WTC11 (cell line): ENCODE data around the gene TRIM69. TPM values are rescaled to one million over a fixed set of nuclear protein-coding genes. Genes with fewer than 3 reads are reported as not detected.

ENCODE experiments used
- ATAC-seq: fragments of 200-7000 bp; cut with Tn5 transposase; 2 replicates; pipeline ENCODE4 v1.10.0; 2021; ENCODE audit warnings: mild to moderate bottlenecking, moderate library complexity
- CTCF ChIA-PET: fragments of 300-600 bp; sonication (Branson Sonifier 250); formaldehyde crosslinking; loops from one replicate; lab custom pipeline; 2021; ENCODE audit warnings: antibody characterized with exemption; lab: Charles Lee
- POLR2A ChIA-PET: fragments of 350-600 bp; sonication (Branson Sonifier 250); formaldehyde crosslinking; loops from one replicate; lab custom pipeline; 2021; ENCODE audit warnings: antibody characterized with exemption; lab: Charles Lee
- DNase-seq: peaks from one replicate; pipeline ENCODE4 v3.0.0; 2021; ENCODE audit warnings: low spot score
- H3K27ac Mint-ChIP-seq: 2 replicates; pipeline ENCODE4 v1.8.0; 2021; ENCODE audit warnings: mixed read lengths
- H3K27me3 Mint-ChIP-seq: 2 replicates; pipeline ENCODE4 v1.8.0; 2021; ENCODE audit warnings: low read depth, mild to moderate bottlenecking, moderate library complexity, mixed read lengths
- H3K36me3 Mint-ChIP-seq: 2 replicates; pipeline ENCODE4 v1.8.0; 2021; ENCODE audit warnings: mixed read lengths
- H3K4me1 Mint-ChIP-seq: 2 replicates; pipeline ENCODE4 v1.8.0; 2022; ENCODE audit warnings: mixed read lengths
- H3K4me3 Mint-ChIP-seq: 2 replicates; pipeline ENCODE4 v1.8.0; 2021; ENCODE audit warnings: mild to moderate bottlenecking, moderate library complexity, mixed read lengths
- H3K9me3 Mint-ChIP-seq: 2 replicates; pipeline ENCODE4 v1.8.0; 2021; ENCODE audit warnings: mixed read lengths
- ATF3 ChIP-seq: sonication (generic); formaldehyde crosslinking; conservative IDR thresholded peaks from 2 replicates; pipeline ENCODE4 v1.8.1; 2022; ENCODE audit warnings: mild to moderate bottlenecking, missing genetic modification reagents
- CREM ChIP-seq: sonication (generic); formaldehyde crosslinking; IDR thresholded peaks from 2 replicates; pipeline ENCODE4 v1.8.1; 2022; ENCODE audit warnings: mild to moderate bottlenecking, missing genetic modification reagents, moderate library complexity
- E2F1 ChIP-seq: sonication (generic); formaldehyde crosslinking; IDR thresholded peaks from 2 replicates; pipeline ENCODE4 v1.8.0; 2022; ENCODE audit warnings: mild to moderate bottlenecking, missing genetic modification reagents
- ELF4 ChIP-seq: sonication (generic); formaldehyde crosslinking; IDR thresholded peaks from 2 replicates; pipeline ENCODE4 v1.8.1; 2022; ENCODE audit warnings: low read depth, mild to moderate bottlenecking, moderate library complexity, missing genetic modification reagents
- EMX1 ChIP-seq: fragments of 250-450 bp; sonication (Bioruptor Pico); IDR thresholded peaks from 2 replicates; pipeline ENCODE4 v1.8.0; 2021; ENCODE audit warnings: mild to moderate bottlenecking
- ESRRA ChIP-seq: sonication (generic); formaldehyde crosslinking; IDR thresholded peaks from 2 replicates; pipeline ENCODE4 v1.8.1; 2022; ENCODE audit warnings: mild to moderate bottlenecking, missing genetic modification reagents, borderline replicate concordance
- FOXJ3 ChIP-seq: sonication (generic); formaldehyde crosslinking; IDR thresholded peaks from 2 replicates; pipeline ENCODE4 v1.9.0; 2021; ENCODE audit warnings: missing genetic modification reagents, mild to moderate bottlenecking, borderline replicate concordance
- GABPB1 ChIP-seq: sonication (generic); formaldehyde crosslinking; IDR thresholded peaks from 2 replicates; pipeline ENCODE4 v1.8.1; 2023; ENCODE audit warnings: mild to moderate bottlenecking, missing genetic modification reagents
- GTF2I ChIP-seq: fragments of 250-450 bp; sonication (Bioruptor Pico); conservative IDR thresholded peaks from 2 replicates; pipeline ENCODE4 v1.4.0; 2021; ENCODE audit warnings: mild to moderate bottlenecking
- IRF2 ChIP-seq: sonication (generic); formaldehyde crosslinking; IDR thresholded peaks from 2 replicates; pipeline ENCODE4 v1.8.0; 2022; ENCODE audit warnings: low read depth, missing genetic modification reagents, borderline replicate concordance
- NFATC4 ChIP-seq: fragments of 250-450 bp; sonication (Bioruptor Pico); IDR thresholded peaks from 2 replicates; pipeline ENCODE4 v1.9.0; 2021; ENCODE audit warnings: mild to moderate bottlenecking
- NR1H2 ChIP-seq: sonication (generic); formaldehyde crosslinking; IDR thresholded peaks from 2 replicates; pipeline ENCODE4 v1.9.0; 2021; ENCODE audit warnings: mild to moderate bottlenecking, moderate library complexity, missing genetic modification reagents
- TCF7 ChIP-seq: sonication (generic); formaldehyde crosslinking; IDR thresholded peaks from 2 replicates; pipeline ENCODE4 v1.8.0; 2022; ENCODE audit warnings: mild to moderate bottlenecking, low read depth, missing genetic modification reagents, moderate library complexity
- USF2 ChIP-seq: sonication (generic); formaldehyde crosslinking; IDR thresholded peaks from 2 replicates; pipeline ENCODE4 v1.8.1; 2023; ENCODE audit warnings: mild to moderate bottlenecking, missing genetic modification reagents, moderate library complexity
- ZBTB21 ChIP-seq: sonication (generic); formaldehyde crosslinking; IDR thresholded peaks from 2 replicates; pipeline ENCODE4 v1.8.1; 2023; ENCODE audit warnings: mild to moderate bottlenecking, missing genetic modification reagents, borderline replicate concordance
- ZBTB43 ChIP-seq: sonication (generic); formaldehyde crosslinking; IDR thresholded peaks from 2 replicates; pipeline ENCODE4 v1.8.1; 2023; ENCODE audit warnings: mild to moderate bottlenecking, missing genetic modification reagents
- ZNF219 ChIP-seq: sonication (generic); formaldehyde crosslinking; IDR thresholded peaks from 2 replicates; pipeline ENCODE4 v1.8.0; 2023; ENCODE audit warnings: missing genetic modification reagents, mild to moderate bottlenecking, borderline replicate concordance
- ZNF423 ChIP-seq: fragments of 250-450 bp; sonication (Bioruptor Pico); IDR thresholded peaks from 2 replicates; pipeline ENCODE4 v2.1.2; 2022; ENCODE audit warnings: mild to moderate bottlenecking, moderate library complexity
- ZNF671 ChIP-seq: fragments of 250-450 bp; sonication (Bioruptor Pico); IDR thresholded peaks from 2 replicates; pipeline ENCODE4 v1.8.0; 2021; ENCODE audit warnings: mild to moderate bottlenecking
- ZSCAN18 ChIP-seq: fragments of 250-450 bp; sonication (Bioruptor Pico); IDR thresholded peaks from 2 replicates; pipeline ENCODE4 v2.1.2; 2022; ENCODE audit warnings: mild to moderate bottlenecking, moderate library complexity
- total RNA-seq: library from RNA; stranded (reverse); gene quantifications from 3 replicates; pipeline ENCODE4 v1.2.3, GENCODE V29; 2021

The TRIM69 gene
- total RNA-seq, 1 experiment from 2014 or later: 10.4 TPM

- ChIA-PET POLR2A (no interaction called here), CTCF (no interaction called here)
- peaks cover 21% of the 10 kb centered on the region for H3K36me3 Mint-ChIP-seq
- no peak overlapping the region for H3K4me3 Mint-ChIP-seq
- ATAC-seq (no peak), DNase-seq (no peak)
- no peak overlapping the region for H3K27ac Mint-ChIP-seq
- TF ChIP-seq USF2 (CRISPR knock-in tag): no peak
- TF ChIP-seq ZBTB43 (CRISPR knock-in tag): no peak
- H3K4me1 Mint-ChIP-seq: peaks cover 20% of the 10 kb centered on the region
- no peaks in the 10 kb centered on the region for H3K9me3 Mint-ChIP-seq
- peaks cover 15% of the 10 kb centered on the region for H3K27me3 Mint-ChIP-seq
Observed at GRCh38 chr15:44715797-44716334, 20.5 kb upstream of the TRIM69 start.

- DNase-seq (no peak), ATAC-seq (no peak)
- peaks cover 19% of the 10 kb centered on the region for H3K4me1 Mint-ChIP-seq
- H3K4me3 Mint-ChIP-seq: no peak overlapping the region
- no peaks in the 10 kb centered on the region for H3K9me3 Mint-ChIP-seq
- H3K27ac Mint-ChIP-seq: no peak overlapping the region
- ChIA-PET POLR2A (no interaction called here), CTCF (no interaction called here)
- peaks cover 21% of the 10 kb centered on the region for H3K36me3 Mint-ChIP-seq
- peaks cover 12% of the 10 kb centered on the region for H3K27me3 Mint-ChIP-seq
- TF ChIP-seq GTF2I (no peak), EMX1 (no peak), FOXJ3 (CRISPR knock-in tag) (no peak), ZNF671 (CRISPR knock-in tag) (no peak), GABPB1 (CRISPR knock-in tag) (no peak), NFATC4 (CRISPR knock-in tag) (no peak), ZNF219 (CRISPR knock-in tag) (no peak), ATF3 (CRISPR knock-in tag) (no peak), ZNF423 (no peak), ZSCAN18 (no peak), ESRRA (no peak), ZBTB43 (CRISPR knock-in tag) (no peak), TCF7 (CRISPR knock-in tag) (no peak)
Observed at GRCh38 chr15:44716983-44717602, 19.2 kb upstream of the TRIM69 start.

GRCh38 chr15:44718180-44718926 is 18.0 kb upstream of the TRIM69 start:
- Mint-ChIP-seq H3K27me3 (peaks cover 3% of the 10 kb centered on the region; the same call in 1 of the 2 replicates), H3K27ac (no peak overlapping the region), H3K4me3 (no peak overlapping the region), H3K36me3 (peaks cover 21% of the 10 kb centered on the region), H3K4me1 (peaks cover 10% of the 10 kb centered on the region), H3K9me3 (no peaks in the 10 kb centered on the region)
- ATAC-seq: no peak
- DNase-seq: no peak
- ChIA-PET CTCF (interaction anchor here (1.0 to 1.5 kb wide), 2 partner anchors 20 to 55 kb away, joined by 3 to 5 read pairs; partner anchors contain the start of gene SPG11), POLR2A (interaction anchor here (0.6 kb wide), 1 partner anchor 159 kb away, joined by 3 read pairs; no protein-coding TSS in a partner anchor)
- TF ChIP-seq ZBTB21: no peak
- no peak for TF ChIP-seq ZSCAN18
- no peak for TF ChIP-seq ZNF219 (CRISPR knock-in tag)
- no peak for TF ChIP-seq NR1H2 (CRISPR knock-in tag)
- no peak for TF ChIP-seq ESRRA
- TF ChIP-seq ELF4 (CRISPR knock-in tag): no peak
- no peak for TF ChIP-seq CREM
- no peak for TF ChIP-seq E2F1 (CRISPR knock-in tag)
- TF ChIP-seq ZBTB43 (CRISPR knock-in tag): no peak
- TF ChIP-seq GTF2I: no peak
- TF ChIP-seq IRF2: no peak
